ENCODE results near the gene GRK5.

GRK5 gene

GRCh38 chr10:119447421-119447820 is 240.1 kb downstream of the GRK5 start:
- peaks cover 12% of the 10 kb centered on the region for H3K27me3 Mint-ChIP-seq (ENCODE audit: low read depth)
- TF ChIP-seq CTCF (IDR thresholded peaks at IDR 0.05; ENCODE audit: unreplicated experiment in 3 of 3): no peak
- peaks cover 18% of the 10 kb centered on the region for H3K4me1 Mint-ChIP-seq
- no peaks in the 10 kb centered on the region for H3K9me3 Mint-ChIP-seq
- no peak overlapping the region for H3K4me3 Mint-ChIP-seq
- H3K27ac Mint-ChIP-seq: no peak overlapping the region
- no peaks in the 10 kb centered on the region for H3K36me3 Mint-ChIP-seq (ENCODE audit: low read depth)

GRCh38 chr10:119447823-119448546 is 240.6 kb downstream of the GRK5 start:
- no peak for TF ChIP-seq CTCF (IDR thresholded peaks at IDR 0.05; ENCODE audit: unreplicated experiment in 3 of 3)
- Mint-ChIP-seq H3K27ac (no peak overlapping the region), H3K4me1 (peaks cover 12% of the 10 kb centered on the region), H3K36me3 (ENCODE audit: low read depth) (no peaks in the 10 kb centered on the region), H3K4me3 (no peak overlapping the region), H3K9me3 (no peaks in the 10 kb centered on the region), H3K27me3 (ENCODE audit: low read depth) (peaks cover 6% of the 10 kb centered on the region)

- Mint-ChIP-seq H3K9me3 (no peaks in the 10 kb centered on the region), H3K36me3 (ENCODE audit: low read depth) (peaks cover 1% of the 10 kb centered on the region), H3K27ac (peak overlapping the region in 1 of 3 experiments; percentile 37), H3K27me3 (ENCODE audit: low read depth) (peaks cover 3% of the 10 kb centered on the region), H3K4me3 (no peak overlapping the region), H3K4me1 (peaks cover 8% of the 10 kb centered on the region)
- TF ChIP-seq CTCF (IDR thresholded peaks at IDR 0.05; ENCODE audit: unreplicated experiment in 3 of 3): no peak
Observed at GRCh38 chr10:119448628-119449584, 241.5 kb downstream of the GRK5 start.

- H3K4me1 Mint-ChIP-seq: peaks cover 8% of the 10 kb centered on the region
- H3K36me3 Mint-ChIP-seq (ENCODE audit: low read depth): peaks cover 6% of the 10 kb centered on the region
- H3K9me3 Mint-ChIP-seq: no peaks in the 10 kb centered on the region
- no peak overlapping the region for H3K4me3 Mint-ChIP-seq
- peak overlapping the region in 1 of 3 experiments; percentile 38 for H3K27ac Mint-ChIP-seq
- no peak for TF ChIP-seq CTCF (IDR thresholded peaks at IDR 0.05; ENCODE audit: unreplicated experiment in 3 of 3)
- H3K27me3 Mint-ChIP-seq (ENCODE audit: low read depth): peaks cover 3% of the 10 kb centered on the region
Observed at GRCh38 chr10:119449760-119450461, 242.5 kb downstream of the GRK5 start.

GRCh38 chr10:119450606-119451299 is 243.4 kb downstream of the GRK5 start:
- Mint-ChIP-seq H3K36me3 (ENCODE audit: low read depth) (peaks cover 6% of the 10 kb centered on the region), H3K27me3 (ENCODE audit: low read depth) (peaks cover 3% of the 10 kb centered on the region), H3K4me1 (peaks cover 10% of the 10 kb centered on the region), H3K27ac (no peak overlapping the region), H3K4me3 (no peak overlapping the region), H3K9me3 (no peaks in the 10 kb centered on the region)
- no peak for TF ChIP-seq CTCF (IDR thresholded peaks at IDR 0.05; ENCODE audit: unreplicated experiment in 3 of 3)
